ENCODE data around the gene SERPIND1. TPM values are rescaled to one million over a fixed set of nuclear protein-coding genes. Genes with fewer than 3 reads are reported as not detected.

Gene SERPIND1
- total RNA-seq, result under 1 TPM in 1 of 4 donors, not detected in 3; 0.15 TPM

DNA sequence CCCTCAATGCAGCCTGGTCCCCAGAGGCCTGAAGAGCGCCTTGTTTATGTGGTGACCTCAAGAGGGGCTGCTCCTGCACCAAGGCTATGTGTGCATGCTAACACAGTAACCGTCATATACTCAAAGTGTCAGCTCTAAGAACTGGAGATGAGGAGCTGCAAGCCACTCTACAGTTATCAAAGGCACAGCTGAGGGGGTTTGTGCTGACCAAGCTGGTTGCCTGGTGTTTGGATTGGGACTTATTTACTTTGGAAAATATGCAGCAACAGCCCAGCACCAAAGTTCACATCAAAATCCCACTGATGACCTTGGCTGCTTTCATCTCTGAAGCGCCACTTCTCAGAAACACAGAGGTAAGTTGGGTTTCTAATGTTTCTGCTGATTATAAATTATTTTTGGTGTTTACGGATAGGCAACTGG is at the start of gene SERPIND1:
TSS of gene SERPIND1 (plus strand) at position 321 of the 420 bp plus-strand sequence. CDS start 5,200 bp downstream, outside the sequence.
- Histone ChIP-seq H3K36me3 (peaks cover 0 to 70% of the 10 kb centered on the region in 2 donors), H3K27ac (no peak within 1 kb of the TSS), H3K4me3 (no peak within 1 kb of the TSS), H3K27me3 (no peaks in the 10 kb centered on the region), H3K4me1 (no peaks in the 10 kb centered on the region), H3K9me3 (no peaks in the 10 kb centered on the region)
- ATAC-seq, result no peak
- 100% methylated on average over 2 to 3 of the region's 4 CpGs for WGBS, 2 donors (ENCODE audit: low coverage in 1 of 2)
- no peak for TF ChIP-seq POLR2A (IDR thresholded peaks at IDR 0.05)
- TF ChIP-seq, protein P1, sequence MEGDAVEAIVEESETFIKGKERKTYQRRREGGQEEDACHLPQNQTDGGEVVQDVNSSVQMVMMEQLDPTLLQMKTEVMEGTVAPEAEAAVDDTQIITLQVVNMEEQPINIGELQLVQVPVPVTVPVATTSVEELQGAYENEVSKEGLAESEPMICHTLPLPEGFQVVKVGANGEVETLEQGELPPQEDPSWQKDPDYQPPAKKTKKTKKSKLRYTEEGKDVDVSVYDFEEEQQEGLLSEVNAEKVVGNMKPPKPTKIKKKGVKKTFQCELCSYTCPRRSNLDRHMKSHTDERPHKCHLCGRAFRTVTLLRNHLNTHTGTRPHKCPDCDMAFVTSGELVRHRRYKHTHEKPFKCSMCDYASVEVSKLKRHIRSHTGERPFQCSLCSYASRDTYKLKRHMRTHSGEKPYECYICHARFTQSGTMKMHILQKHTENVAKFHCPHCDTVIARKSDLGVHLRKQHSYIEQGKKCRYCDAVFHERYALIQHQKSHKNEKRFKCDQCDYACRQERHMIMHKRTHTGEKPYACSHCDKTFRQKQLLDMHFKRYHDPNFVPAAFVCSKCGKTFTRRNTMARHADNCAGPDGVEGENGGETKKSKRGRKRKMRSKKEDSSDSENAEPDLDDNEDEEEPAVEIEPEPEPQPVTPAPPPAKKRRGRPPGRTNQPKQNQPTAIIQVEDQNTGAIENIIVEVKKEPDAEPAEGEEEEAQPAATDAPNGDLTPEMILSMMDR (IDR thresholded peaks at IDR 0.05), result no peak
- TF ChIP-seq POLR2AphosphoS5 (IDR thresholded peaks at IDR 0.05), result no peak
- no peak for TF ChIP-seq EP300 (IDR thresholded peaks at IDR 0.05)

- no peak overlapping the region for H3K4me3 ChIP-seq
- no peaks in the 10 kb centered on the region for H3K4me1 ChIP-seq
- no peaks in the 10 kb centered on the region for H3K9me3 ChIP-seq
- 89 to 94% methylated on average over 2 to 6 of the region's 9 CpGs for WGBS, 2 donors (ENCODE audit: low coverage in 1 of 2)
- no peak for TF ChIP-seq POLR2AphosphoS5 (IDR thresholded peaks at IDR 0.05)
- no peak for TF ChIP-seq POLR2A (IDR thresholded peaks at IDR 0.05)
- TF ChIP-seq EP300 (IDR thresholded peaks at IDR 0.05), result no peak
- TF ChIP-seq, protein P1 (IDR thresholded peaks at IDR 0.05), result no peak
- H3K27ac ChIP-seq, result no peak overlapping the region
- no peaks in the 10 kb centered on the region for H3K27me3 ChIP-seq
- H3K36me3 ChIP-seq, result peaks cover 0 to 88% of the 10 kb centered on the region in 2 donors
- ATAC-seq, result no peak
Observed at GRCh38 chr22:20724676-20725454, 49.0 kb upstream of the SERPIND1 start.

DNA sequence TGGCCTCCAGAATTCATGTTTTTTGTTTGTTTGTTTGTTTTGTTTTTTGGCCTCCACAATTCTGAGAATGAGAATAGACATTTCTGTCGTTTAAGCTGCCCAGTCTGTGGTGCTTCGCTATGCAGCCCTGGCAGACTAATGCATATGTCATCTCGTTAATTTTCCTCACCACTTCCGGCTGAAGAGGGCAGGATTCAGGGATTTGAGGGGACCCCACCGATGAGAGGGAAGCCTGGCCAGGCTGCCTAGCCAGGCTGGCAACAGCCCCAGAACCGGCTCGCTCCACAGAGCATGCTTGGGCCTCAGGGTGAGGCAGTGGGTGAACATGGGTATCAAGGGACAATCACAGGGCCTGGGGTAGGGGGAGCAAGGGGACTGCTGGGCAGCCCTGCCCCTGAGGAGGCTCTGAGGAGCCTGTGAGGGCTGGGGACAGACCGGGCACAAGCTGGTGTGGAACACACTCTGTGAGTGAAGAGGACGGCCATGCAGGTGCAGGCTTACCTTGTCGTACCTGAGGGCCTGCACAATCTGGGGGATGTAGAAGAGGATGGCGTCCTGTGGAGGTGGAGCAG is 47.8 kb upstream of the SERPIND1 start:
- Histone ChIP-seq H3K4me3 (no peak overlapping the region), H3K36me3 (peaks cover 0 to 87% of the 10 kb centered on the region in 2 donors), H3K4me1 (no peaks in the 10 kb centered on the region), H3K9me3 (no peaks in the 10 kb centered on the region), H3K27ac (no peak overlapping the region), H3K27me3 (no peaks in the 10 kb centered on the region)
- TF ChIP-seq POLR2A (IDR thresholded peaks at IDR 0.05), result no peak
- TF ChIP-seq POLR2AphosphoS5 (IDR thresholded peaks at IDR 0.05), result no peak
- TF ChIP-seq, protein P1 (IDR thresholded peaks at IDR 0.05), result no peak
- no peak for TF ChIP-seq EP300 (IDR thresholded peaks at IDR 0.05)
- ATAC-seq, result no peak
- 81 to 87% methylated on average over 3 to 5 of the region's 11 CpGs for WGBS, 2 donors (ENCODE audit: low coverage in 1 of 2)

DNA sequence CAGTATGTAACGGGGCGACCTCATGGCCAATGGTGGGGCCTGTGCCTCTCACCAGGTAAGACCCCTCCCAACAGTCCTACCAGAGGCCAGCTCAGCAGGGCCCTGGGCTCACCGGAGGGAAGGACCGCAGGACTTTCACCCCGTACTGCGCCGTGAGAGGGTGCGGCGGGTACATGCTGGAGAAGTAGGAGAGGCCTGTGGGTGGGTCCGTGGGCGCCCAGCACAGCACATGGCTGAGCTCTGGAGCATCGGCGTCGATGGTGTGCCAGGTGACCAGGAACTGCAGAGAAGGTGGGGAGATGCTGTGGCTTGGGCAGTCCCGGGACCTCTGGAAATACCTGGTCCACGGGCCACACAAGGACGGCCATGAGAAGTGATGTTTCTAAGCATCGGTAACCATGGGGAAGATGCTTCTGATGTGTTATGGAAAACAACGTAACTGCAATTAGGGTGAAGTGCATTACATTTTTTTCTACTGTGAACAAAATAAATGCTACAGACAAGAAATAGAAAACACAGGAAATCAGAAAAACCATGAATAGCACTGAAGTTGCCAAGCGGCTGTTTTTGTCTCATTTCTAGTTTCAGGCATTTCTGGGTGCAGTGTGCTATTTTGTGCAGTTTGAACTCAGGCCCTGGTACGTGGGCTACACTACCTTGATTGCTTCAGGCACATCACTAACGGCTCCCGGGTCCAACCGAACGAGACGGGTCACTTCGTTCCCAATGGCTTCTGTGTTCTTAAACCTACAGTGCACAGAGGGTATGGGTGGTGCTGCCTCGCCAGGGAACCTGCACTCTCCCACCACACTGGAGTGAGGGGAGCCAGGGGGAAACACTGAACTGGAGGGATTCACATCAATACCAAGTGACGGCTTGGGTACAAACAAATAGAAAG is 46.5 kb upstream of the SERPIND1 start:
- Histone ChIP-seq H3K36me3 (peaks cover 0 to 86% of the 10 kb centered on the region in 2 donors), H3K4me3 (no peak overlapping the region), H3K27me3 (no peaks in the 10 kb centered on the region), H3K27ac (no peak overlapping the region), H3K9me3 (no peaks in the 10 kb centered on the region), H3K4me1 (no peaks in the 10 kb centered on the region)
- no peak for ATAC-seq
- TF ChIP-seq POLR2A (IDR thresholded peaks at IDR 0.05), result no peak
- no peak for TF ChIP-seq POLR2AphosphoS5 (IDR thresholded peaks at IDR 0.05)
- TF ChIP-seq, protein P1 (IDR thresholded peaks at IDR 0.05), result no peak
- WGBS, 2 donors (ENCODE audit: low coverage in 1 of 2), result 82 to 90% methylated on average over 15 to 16 of the region's 29 CpGs

Measured in gastroesophageal sphincter (tissue), 4 donors.